Measurements from ENCODE around the gene GALNT2.
A peak's percentile ranks its signal among the peaks of the same experiment; 100 is the strongest.

GALNT2 gene

GRCh38 chr1:230171356-230172015 is 104.4 kb downstream of the GALNT2 start:
- no peak for DNase-seq

- DNase-seq = no peak
Measured at GRCh38 chr1:230172016-230172537, 105.0 kb downstream of the GALNT2 start.

- DNase-seq = no peak
Measured at GRCh38 chr1:230173187-230173975, 106.3 kb downstream of the GALNT2 start.

- DNase-seq = no peak
Measured at GRCh38 chr1:230174041-230174440, 107.0 kb downstream of the GALNT2 start.

- DNase-seq = no peak
Measured at GRCh38 chr1:230174471-230175162, 107.6 kb downstream of the GALNT2 start.

- no peak for DNase-seq
Measured at GRCh38 chr1:230175163-230175747, 108.2 kb downstream of the GALNT2 start.

GRCh38 chr1:230175839-230176238 is 108.8 kb downstream of the GALNT2 start:
- no peak for DNase-seq

- no peak for DNase-seq
Measured at GRCh38 chr1:230176326-230176725, 109.3 kb downstream of the GALNT2 start.

- peak; percentile 83 for DNase-seq
Measured at GRCh38 chr1:230176871-230177411, 109.9 kb downstream of the GALNT2 start.

- no peak for DNase-seq
Measured at GRCh38 chr1:230179249-230179648, 112.2 kb downstream of the GALNT2 start.

GRCh38 chr1:230185076-230186001 is 118.3 kb downstream of the GALNT2 start:
- DNase-seq = no peak

GRCh38 chr1:230186003-230186863 is 119.2 kb downstream of the GALNT2 start:
- DNase-seq = no peak

- DNase-seq = no peak
Measured at GRCh38 chr1:230186874-230187273, 119.8 kb downstream of the GALNT2 start.

- DNase-seq = no peak
Measured at GRCh38 chr1:230187290-230187689, 120.3 kb downstream of the GALNT2 start.

GRCh38 chr1:230188826-230189225 is 121.8 kb downstream of the GALNT2 start:
- no peak for DNase-seq

- DNase-seq = no peak
Measured at GRCh38 chr1:230189341-230189740, 122.3 kb downstream of the GALNT2 start.

GRCh38 chr1:230189824-230190223 is 122.8 kb downstream of the GALNT2 start:
- DNase-seq = no peak

- peak; percentile 44 for DNase-seq
Measured at GRCh38 chr1:230191079-230191804, 124.2 kb downstream of the GALNT2 start.

GRCh38 chr1:230191855-230192254 is 124.8 kb downstream of the GALNT2 start:
- no peak for DNase-seq

- DNase-seq = no peak
Measured at GRCh38 chr1:230194525-230194924, 127.5 kb downstream of the GALNT2 start.
